GM23338 (cell line): ENCODE measurements around the gene KLF7. TPM values are rescaled to one million over a fixed set of nuclear protein-coding genes. Genes with fewer than 3 reads are reported as not detected.

Experiments used
- ATAC-seq: fragments of 200-7000 bp; cut with Tn5 transposase; 3 replicates; pipeline ENCODE4 v1.9.1; 2020
- DNase-seq: peaks from one replicate; pipeline ENCODE4 v3.0.0-alpha.2; 2015; ENCODE audit warnings: low spot score
- H2AFZ ChIP-seq: fragments of 200-600 bp; sonication (generic); 2 replicates; pipeline ENCODE4 v1.8.0; 2016; ENCODE audit warnings: antibody characterized with exemption, mild to moderate bottlenecking, moderate library complexity
- H3F3A ChIP-seq: fragments of 200-600 bp; sonication (generic); replicated peaks from 2 replicates; pipeline ENCODE4 v1.8.0; 2017; ENCODE audit warnings: antibody characterized with exemption, mixed run types, low read depth
- H3K27ac ChIP-seq: fragments of 200-600 bp; sonication (generic); 2 replicates; pipeline ENCODE4 v1.6.1; 2016; ENCODE audit warnings: low read depth
- H3K27me3 ChIP-seq: fragments of 200-600 bp; sonication (generic); 2 replicates; pipeline ENCODE4 v1.8.0; 2016; ENCODE audit warnings: mild to moderate bottlenecking, mixed run types, moderate library complexity; ENCODE audit not compliant: insufficient read depth
- H3K36me3 ChIP-seq: fragments of 200-600 bp; sonication (generic); 2 replicates; pipeline ENCODE4 v1.8.0; 2016; ENCODE audit warnings: mild to moderate bottlenecking; ENCODE audit not compliant: insufficient read depth
- H3K4me1 ChIP-seq: fragments of 200-600 bp; sonication (generic); 2 replicates; pipeline ENCODE4 v1.8.0; 2016; ENCODE audit warnings: mild to moderate bottlenecking, moderate library complexity; ENCODE audit not compliant: insufficient read depth
- H3K4me2 ChIP-seq: fragments of 200-600 bp; sonication (generic); 2 replicates; pipeline ENCODE4 v1.7.1; 2017; ENCODE audit warnings: mixed run types
- H3K4me3 ChIP-seq: fragments of 200-600 bp; sonication (generic); 2 replicates; pipeline ENCODE4 v1.6.1; 2016; ENCODE audit warnings: mixed run types
- H3K79me2 ChIP-seq: fragments of 200-600 bp; sonication (generic); replicated peaks from 2 replicates; pipeline ENCODE4 v1.8.0; 2017; ENCODE audit warnings: mild to moderate bottlenecking; ENCODE audit not compliant: insufficient read depth
- H3K9me2 ChIP-seq: fragments of 200-600 bp; sonication (generic); 2 replicates; pipeline ENCODE4 v1.8.0; 2017; ENCODE audit not compliant: insufficient read depth
- H4K20me1 ChIP-seq: fragments of 200-600 bp; sonication (generic); replicated peaks from 2 replicates; pipeline ENCODE4 v1.8.0; 2017; ENCODE audit warnings: mild to moderate bottlenecking; ENCODE audit not compliant: insufficient read depth
- H3K27ac Mint-ChIP-seq: 2 replicates; pipeline ENCODE4 v1.8.0; 2020; ENCODE audit warnings: inconsistent platforms, mild to moderate bottlenecking, moderate library complexity, mixed read lengths
- H3K27me3 Mint-ChIP-seq: 3 replicates; pipeline ENCODE4 v1.8.0; 2022; ENCODE audit warnings: low read depth, mild to moderate bottlenecking, moderate library complexity, mixed read lengths, inconsistent platforms; ENCODE audit not compliant: insufficient read depth, poor library complexity
- H3K36me3 Mint-ChIP-seq: 3 replicates; pipeline ENCODE4 v1.8.0; 2021; ENCODE audit warnings: low read depth, mild to moderate bottlenecking, inconsistent platforms, moderate library complexity, mixed read lengths
- H3K4me1 Mint-ChIP-seq: 3 replicates; pipeline ENCODE4 v1.8.0; 2020; ENCODE audit warnings: mild to moderate bottlenecking, inconsistent platforms, mixed read lengths
- H3K4me3 Mint-ChIP-seq: 3 replicates; pipeline ENCODE4 v1.8.0; 2021; ENCODE audit warnings: moderate library complexity, mild to moderate bottlenecking, inconsistent platforms, mixed read lengths
- H3K9me3 Mint-ChIP-seq: 3 replicates; pipeline ENCODE4 v1.8.0; 2020; ENCODE audit warnings: moderate library complexity, mild to moderate bottlenecking, inconsistent platforms, mixed read lengths
- CREB1 ChIP-seq: fragments of 250-450 bp; sonication (Bioruptor Pico); IDR thresholded peaks from 2 replicates; pipeline ENCODE4 v1.5.0; 2020; ENCODE audit warnings: low read depth, mild to moderate bottlenecking, moderate library complexity
- EZH2 ChIP-seq: fragments of 200-600 bp; sonication (generic); IDR thresholded peaks from one replicate; pipeline ENCODE4 v1.8.0; 2017; ENCODE audit warnings: antibody characterized with exemption, mild to moderate bottlenecking, low read depth; ENCODE audit not compliant: unreplicated experiment
- JUNB ChIP-seq: IDR thresholded peaks from one replicate; pipeline ENCODE4 v1.6.1; 2016; ENCODE audit warnings: antibody characterized with exemption; ENCODE audit not compliant: unreplicated experiment
- NANOG ChIP-seq: IDR thresholded peaks from 2 replicates; pipeline ENCODE4 v1.6.1; 2016; ENCODE audit warnings: antibody characterized with exemption, borderline replicate concordance
- POLR2AphosphoS5 ChIP-seq: IDR thresholded peaks from 2 replicates; pipeline ENCODE4 v1.6.1; 2016; ENCODE audit warnings: antibody characterized with exemption, low read depth
- STAT1 ChIP-seq: IDR thresholded peaks from one replicate; pipeline ENCODE4 v1.6.1; 2016; ENCODE audit warnings: antibody characterized with exemption; ENCODE audit not compliant: unreplicated experiment
- ZNF114 ChIP-seq: fragments of 250-450 bp; sonication (Bioruptor Pico); IDR thresholded peaks from 2 replicates; pipeline ENCODE4 v1.5.0; 2020; ENCODE audit warnings: mild to moderate bottlenecking, moderate library complexity
- ZNF331 ChIP-seq: fragments of 250-450 bp; sonication (Bioruptor Pico); IDR thresholded peaks from 2 replicates; pipeline ENCODE4 v1.5.0; 2020; ENCODE audit warnings: low read depth, mild to moderate bottlenecking, moderate library complexity
- polyA plus RNA-seq: library from polyadenylated mRNA; unstranded; fragments of >200 nt; fragmentation: Nextera tagmentation; extraction: Ambion mirVana; gene quantifications from 2 replicates; pipeline ENCODE4 v1.2.1, GENCODE V29; 2016
- total RNA-seq: library from RNA; depleted of rRNA; stranded (reverse); fragments of >200 nt; shearing (Covaris generic); gene quantifications from 2 replicates; pipeline ENCODE4 v1.2.3, GENCODE V29; 2014
- TF ChIP-seq, protein P1 (sequence below): IDR thresholded peaks from one replicate; pipeline ENCODE4 v1.6.1; 2018; ENCODE audit warnings: antibody characterized with exemption; ENCODE audit not compliant: unreplicated experiment
- TF ChIP-seq, protein P2 (sequence below): fragments of 250-450 bp; sonication (Bioruptor Pico); IDR thresholded peaks from 2 replicates; pipeline ENCODE4 v1.5.0; 2020; ENCODE audit warnings: mild to moderate bottlenecking, moderate library complexity
- TF ChIP-seq, protein P3 (sequence below): IDR thresholded peaks from 2 replicates; pipeline ENCODE4 v1.6.1; 2016; ENCODE audit warnings: antibody characterized with exemption
- TF ChIP-seq, protein P4 (sequence below), 2 experiments: fragments of 200-600 bp in 1 of 2; sonication (generic) in 1 of 2; conservative IDR thresholded peaks; 2 replicates each; pipeline versions ENCODE4 v1.5.1 to v1.6.1; 2016 to 2017; ENCODE audit warnings: antibody characterized with exemption in 2 of 2, low read depth in 2 of 2, mild to moderate bottlenecking in 2 of 2, moderate library complexity in 1 of 2

KLF7 gene
- total and polyA plus RNA-seq, 2 experiments from 2014 or later: 5.7 to 15.4 TPM

DNA sequence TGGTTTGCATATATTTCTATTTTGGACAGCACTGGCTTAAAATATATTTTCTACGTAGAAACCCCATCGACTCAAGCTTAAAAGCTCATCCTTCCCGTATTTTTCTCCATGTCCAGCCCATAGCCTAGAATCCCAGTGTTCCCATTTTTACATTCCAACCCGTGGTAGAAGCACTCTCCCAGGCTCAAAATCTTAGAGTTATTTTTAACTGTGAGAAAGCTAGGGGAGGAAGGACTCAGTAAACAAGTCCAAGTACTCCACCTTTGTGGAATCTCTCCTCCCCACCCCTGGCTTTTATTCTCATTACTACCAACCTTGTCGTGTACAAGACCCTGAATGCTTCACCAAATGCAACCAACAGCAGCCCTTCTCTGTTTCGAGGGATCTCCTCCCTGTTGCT is 69.8 kb downstream of the KLF7 start:
- no peak overlapping the region for H3K27ac Mint-ChIP-seq
- Histone ChIP-seq H3K9me2 (no peaks in the 10 kb centered on the region), H3K4me1 (peaks cover 44% of the 10 kb centered on the region), H3K27ac (peak overlapping the region; percentile 17; the same call in 1 of the 2 replicates), H3K79me2 (peaks cover 15% of the 10 kb centered on the region), H4K20me1 (no peaks in the 10 kb centered on the region), H3K36me3 (no peaks in the 10 kb centered on the region), H3K4me2 (0 out of 2 replicates have a peak overlapping the region, but pooled peaks have one; percentile 16), H3K4me3 (no peak overlapping the region), H3K27me3 (no peaks in the 10 kb centered on the region), H3F3A (no peaks in the 10 kb centered on the region), H2AFZ (no peak overlapping the region)
- no peak for TF ChIP-seq ZNF331 (CRISPR knock-in tag)
- TF ChIP-seq POLR2AphosphoS5: no peak
- TF ChIP-seq, protein P1, sequence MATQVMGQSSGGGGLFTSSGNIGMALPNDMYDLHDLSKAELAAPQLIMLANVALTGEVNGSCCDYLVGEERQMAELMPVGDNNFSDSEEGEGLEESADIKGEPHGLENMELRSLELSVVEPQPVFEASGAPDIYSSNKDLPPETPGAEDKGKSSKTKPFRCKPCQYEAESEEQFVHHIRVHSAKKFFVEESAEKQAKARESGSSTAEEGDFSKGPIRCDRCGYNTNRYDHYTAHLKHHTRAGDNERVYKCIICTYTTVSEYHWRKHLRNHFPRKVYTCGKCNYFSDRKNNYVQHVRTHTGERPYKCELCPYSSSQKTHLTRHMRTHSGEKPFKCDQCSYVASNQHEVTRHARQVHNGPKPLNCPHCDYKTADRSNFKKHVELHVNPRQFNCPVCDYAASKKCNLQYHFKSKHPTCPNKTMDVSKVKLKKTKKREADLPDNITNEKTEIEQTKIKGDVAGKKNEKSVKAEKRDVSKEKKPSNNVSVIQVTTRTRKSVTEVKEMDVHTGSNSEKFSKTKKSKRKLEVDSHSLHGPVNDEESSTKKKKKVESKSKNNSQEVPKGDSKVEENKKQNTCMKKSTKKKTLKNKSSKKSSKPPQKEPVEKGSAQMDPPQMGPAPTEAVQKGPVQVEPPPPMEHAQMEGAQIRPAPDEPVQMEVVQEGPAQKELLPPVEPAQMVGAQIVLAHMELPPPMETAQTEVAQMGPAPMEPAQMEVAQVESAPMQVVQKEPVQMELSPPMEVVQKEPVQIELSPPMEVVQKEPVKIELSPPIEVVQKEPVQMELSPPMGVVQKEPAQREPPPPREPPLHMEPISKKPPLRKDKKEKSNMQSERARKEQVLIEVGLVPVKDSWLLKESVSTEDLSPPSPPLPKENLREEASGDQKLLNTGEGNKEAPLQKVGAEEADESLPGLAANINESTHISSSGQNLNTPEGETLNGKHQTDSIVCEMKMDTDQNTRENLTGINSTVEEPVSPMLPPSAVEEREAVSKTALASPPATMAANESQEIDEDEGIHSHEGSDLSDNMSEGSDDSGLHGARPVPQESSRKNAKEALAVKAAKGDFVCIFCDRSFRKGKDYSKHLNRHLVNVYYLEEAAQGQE: no peak
- TF ChIP-seq JUNB: no peak
- TF ChIP-seq, protein P2, sequence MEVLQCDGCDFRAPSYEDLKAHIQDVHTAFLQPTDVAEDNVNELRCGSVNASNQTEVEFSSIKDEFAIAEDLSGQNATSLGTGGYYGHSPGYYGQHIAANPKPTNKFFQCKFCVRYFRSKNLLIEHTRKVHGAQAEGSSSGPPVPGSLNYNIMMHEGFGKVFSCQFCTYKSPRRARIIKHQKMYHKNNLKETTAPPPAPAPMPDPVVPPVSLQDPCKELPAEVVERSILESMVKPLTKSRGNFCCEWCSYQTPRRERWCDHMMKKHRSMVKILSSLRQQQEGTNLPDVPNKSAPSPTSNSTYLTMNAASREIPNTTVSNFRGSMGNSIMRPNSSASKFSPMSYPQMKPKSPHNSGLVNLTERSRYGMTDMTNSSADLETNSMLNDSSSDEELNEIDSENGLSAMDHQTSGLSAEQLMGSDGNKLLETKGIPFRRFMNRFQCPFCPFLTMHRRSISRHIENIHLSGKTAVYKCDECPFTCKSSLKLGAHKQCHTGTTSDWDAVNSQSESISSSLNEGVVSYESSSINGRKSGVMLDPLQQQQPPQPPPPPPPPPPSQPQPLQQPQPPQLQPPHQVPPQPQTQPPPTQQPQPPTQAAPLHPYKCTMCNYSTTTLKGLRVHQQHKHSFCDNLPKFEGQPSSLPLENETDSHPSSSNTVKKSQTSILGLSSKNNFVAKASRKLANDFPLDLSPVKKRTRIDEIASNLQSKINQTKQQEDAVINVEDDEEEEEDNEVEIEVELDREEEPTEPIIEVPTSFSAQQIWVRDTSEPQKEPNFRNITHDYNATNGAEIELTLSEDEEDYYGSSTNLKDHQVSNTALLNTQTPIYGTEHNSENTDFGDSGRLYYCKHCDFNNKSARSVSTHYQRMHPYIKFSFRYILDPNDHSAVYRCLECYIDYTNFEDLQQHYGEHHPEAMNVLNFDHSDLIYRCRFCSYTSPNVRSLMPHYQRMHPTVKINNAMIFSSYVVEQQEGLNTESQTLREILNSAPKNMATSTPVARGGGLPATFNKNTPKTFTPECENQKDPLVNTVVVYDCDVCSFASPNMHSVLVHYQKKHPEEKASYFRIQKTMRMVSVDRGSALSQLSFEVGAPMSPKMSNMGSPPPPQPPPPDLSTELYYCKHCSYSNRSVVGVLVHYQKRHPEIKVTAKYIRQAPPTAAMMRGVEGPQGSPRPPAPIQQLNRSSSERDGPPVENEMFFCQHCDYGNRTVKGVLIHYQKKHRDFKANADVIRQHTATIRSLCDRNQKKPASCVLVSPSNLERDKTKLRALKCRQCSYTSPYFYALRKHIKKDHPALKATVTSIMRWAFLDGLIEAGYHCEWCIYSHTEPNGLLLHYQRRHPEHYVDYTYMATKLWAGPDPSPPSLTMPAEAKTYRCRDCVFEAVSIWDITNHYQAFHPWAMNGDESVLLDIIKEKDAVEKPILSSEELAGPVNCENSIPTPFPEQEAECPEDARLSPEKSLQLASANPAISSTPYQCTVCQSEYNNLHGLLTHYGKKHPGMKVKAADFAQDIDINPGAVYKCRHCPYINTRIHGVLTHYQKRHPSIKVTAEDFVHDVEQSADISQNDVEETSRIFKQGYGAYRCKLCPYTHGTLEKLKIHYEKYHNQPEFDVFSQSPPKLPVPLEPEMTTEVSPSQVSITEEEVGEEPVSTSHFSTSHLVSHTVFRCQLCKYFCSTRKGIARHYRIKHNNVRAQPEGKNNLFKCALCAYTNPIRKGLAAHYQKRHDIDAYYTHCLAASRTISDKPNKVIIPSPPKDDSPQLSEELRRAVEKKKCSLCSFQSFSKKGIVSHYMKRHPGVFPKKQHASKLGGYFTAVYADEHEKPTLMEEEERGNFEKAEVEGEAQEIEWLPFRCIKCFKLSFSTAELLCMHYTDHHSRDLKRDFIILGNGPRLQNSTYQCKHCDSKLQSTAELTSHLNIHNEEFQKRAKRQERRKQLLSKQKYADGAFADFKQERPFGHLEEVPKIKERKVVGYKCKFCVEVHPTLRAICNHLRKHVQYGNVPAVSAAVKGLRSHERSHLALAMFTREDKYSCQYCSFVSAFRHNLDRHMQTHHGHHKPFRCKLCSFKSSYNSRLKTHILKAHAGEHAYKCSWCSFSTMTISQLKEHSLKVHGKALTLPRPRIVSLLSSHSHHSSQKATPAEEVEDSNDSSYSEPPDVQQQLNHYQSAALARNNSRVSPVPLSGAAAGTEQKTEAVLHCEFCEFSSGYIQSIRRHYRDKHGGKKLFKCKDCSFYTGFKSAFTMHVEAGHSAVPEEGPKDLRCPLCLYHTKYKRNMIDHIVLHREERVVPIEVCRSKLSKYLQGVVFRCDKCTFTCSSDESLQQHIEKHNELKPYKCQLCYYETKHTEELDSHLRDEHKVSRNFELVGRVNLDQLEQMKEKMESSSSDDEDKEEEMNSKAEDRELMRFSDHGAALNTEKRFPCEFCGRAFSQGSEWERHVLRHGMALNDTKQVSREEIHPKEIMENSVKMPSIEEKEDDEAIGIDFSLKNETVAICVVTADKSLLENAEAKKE (CRISPR knock-in tag): no peak
- no peak for TF ChIP-seq EZH2
- no peak for TF ChIP-seq STAT1
- TF ChIP-seq NANOG: no peak
- no peak for TF ChIP-seq CREB1 (CRISPR knock-in tag)
- TF ChIP-seq ZNF114 (CRISPR knock-in tag): no peak
- TF ChIP-seq, protein P3, sequence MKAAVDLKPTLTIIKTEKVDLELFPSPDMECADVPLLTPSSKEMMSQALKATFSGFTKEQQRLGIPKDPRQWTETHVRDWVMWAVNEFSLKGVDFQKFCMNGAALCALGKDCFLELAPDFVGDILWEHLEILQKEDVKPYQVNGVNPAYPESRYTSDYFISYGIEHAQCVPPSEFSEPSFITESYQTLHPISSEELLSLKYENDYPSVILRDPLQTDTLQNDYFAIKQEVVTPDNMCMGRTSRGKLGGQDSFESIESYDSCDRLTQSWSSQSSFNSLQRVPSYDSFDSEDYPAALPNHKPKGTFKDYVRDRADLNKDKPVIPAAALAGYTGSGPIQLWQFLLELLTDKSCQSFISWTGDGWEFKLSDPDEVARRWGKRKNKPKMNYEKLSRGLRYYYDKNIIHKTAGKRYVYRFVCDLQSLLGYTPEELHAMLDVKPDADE: no peak
- TF ChIP-seq, protein P4, sequence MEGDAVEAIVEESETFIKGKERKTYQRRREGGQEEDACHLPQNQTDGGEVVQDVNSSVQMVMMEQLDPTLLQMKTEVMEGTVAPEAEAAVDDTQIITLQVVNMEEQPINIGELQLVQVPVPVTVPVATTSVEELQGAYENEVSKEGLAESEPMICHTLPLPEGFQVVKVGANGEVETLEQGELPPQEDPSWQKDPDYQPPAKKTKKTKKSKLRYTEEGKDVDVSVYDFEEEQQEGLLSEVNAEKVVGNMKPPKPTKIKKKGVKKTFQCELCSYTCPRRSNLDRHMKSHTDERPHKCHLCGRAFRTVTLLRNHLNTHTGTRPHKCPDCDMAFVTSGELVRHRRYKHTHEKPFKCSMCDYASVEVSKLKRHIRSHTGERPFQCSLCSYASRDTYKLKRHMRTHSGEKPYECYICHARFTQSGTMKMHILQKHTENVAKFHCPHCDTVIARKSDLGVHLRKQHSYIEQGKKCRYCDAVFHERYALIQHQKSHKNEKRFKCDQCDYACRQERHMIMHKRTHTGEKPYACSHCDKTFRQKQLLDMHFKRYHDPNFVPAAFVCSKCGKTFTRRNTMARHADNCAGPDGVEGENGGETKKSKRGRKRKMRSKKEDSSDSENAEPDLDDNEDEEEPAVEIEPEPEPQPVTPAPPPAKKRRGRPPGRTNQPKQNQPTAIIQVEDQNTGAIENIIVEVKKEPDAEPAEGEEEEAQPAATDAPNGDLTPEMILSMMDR (conservative IDR thresholded peaks at IDR 0.05; ENCODE audit: low read depth in 2 of 2): no peak
- no peaks in the 10 kb centered on the region for H3K36me3 Mint-ChIP-seq
- peaks cover 38% of the 10 kb centered on the region for H3K4me1 Mint-ChIP-seq
- ATAC-seq (no peak), DNase-seq (no peak)
- no peaks in the 10 kb centered on the region for H3K27me3 Mint-ChIP-seq
- no peak overlapping the region for H3K4me3 Mint-ChIP-seq
- no peaks in the 10 kb centered on the region for H3K9me3 Mint-ChIP-seq
